SU-DHL-6 (cell line): ENCODE data around the gene KIAA0586.
"Not testable (repeated sequence)": the region's sequence is repeated elsewhere in the genome, so short reads cannot be mapped to it uniquely, and the experiment has no call there.

Source experiments
- H2AFZ ChIP-seq: fragments of 200-600 bp; sonication (generic); 2 replicates; pipeline ENCODE4 v1.6.1; 2014; ENCODE audit warnings: low read depth, mild to moderate bottlenecking, moderate library complexity, mixed read lengths, antibody characterized with exemption, low read length; ENCODE audit not compliant: severe bottlenecking
- H3F3A ChIP-seq: fragments of 200-600 bp; shearing (Covaris generic); 2 replicates; pipeline ENCODE4 v1.6.0; 2016; ENCODE audit warnings: antibody characterized with exemption, mild to moderate bottlenecking; ENCODE audit not compliant: insufficient read depth
- H3K27ac ChIP-seq: fragments of 200-600 bp; sonication (generic); 2 replicates; pipeline ENCODE4 v1.5.1; 2016; ENCODE audit warnings: low read depth, mild to moderate bottlenecking, low read length, moderate library complexity, mixed read lengths
- H3K27me3 ChIP-seq: fragments of 200-600 bp; sonication (generic), shearing (Covaris generic); 2 replicates; pipeline ENCODE4 v1.6.0; 2014; ENCODE audit warnings: mild to moderate bottlenecking, low read length
- H3K36me3 ChIP-seq: fragments of 200-600 bp; sonication (generic); 2 replicates; pipeline ENCODE4 v1.6.1; 2014; ENCODE audit warnings: mild to moderate bottlenecking, low read length, mixed read lengths
- H3K4me2 ChIP-seq: fragments of 300-600, 200-600 bp; shearing (Covaris generic), sonication (generic); 2 replicates; pipeline ENCODE4 v1.6.0; 2014; ENCODE audit warnings: low read length, low read depth, mild to moderate bottlenecking; ENCODE audit not compliant: poor library complexity, severe bottlenecking
- H3K4me3 ChIP-seq: fragments of 200-600 bp; sonication (generic); 2 replicates; pipeline ENCODE4 v1.5.1; 2014; ENCODE audit warnings: antibody characterized with exemption, low read length, mild to moderate bottlenecking, mixed read lengths; ENCODE audit not compliant: insufficient read depth, poor library complexity, severe bottlenecking
- H3K79me2 ChIP-seq: fragments of 200-600 bp; sonication (generic); 2 replicates; pipeline ENCODE4 v1.6.1; 2014; ENCODE audit warnings: mild to moderate bottlenecking, low read length, moderate library complexity; ENCODE audit not compliant: insufficient read depth
- H3K9ac ChIP-seq: fragments of 200-600 bp; sonication (generic); 2 replicates; pipeline ENCODE4 v1.7.0; 2014; ENCODE audit warnings: mild to moderate bottlenecking, low read length
- H3K9me2 ChIP-seq: fragments of 200-600 bp; sonication (generic); replicated peaks from 2 replicates; pipeline ENCODE4 v1.6.1; 2014; ENCODE audit warnings: low read length; ENCODE audit not compliant: insufficient read depth
- H3K9me3 ChIP-seq: fragments of 200-600 bp; sonication (generic); 2 replicates; pipeline ENCODE4 v1.6.1; 2014; ENCODE audit warnings: low read length, mixed read lengths; ENCODE audit not compliant: insufficient read depth
- H4K20me1 ChIP-seq: fragments of 200-600 bp; sonication (generic); 2 replicates; pipeline ENCODE4 v1.6.1; 2014; ENCODE audit warnings: low read depth, mild to moderate bottlenecking, antibody characterized with exemption, low read length, moderate library complexity, mixed read lengths
- CTCF ChIP-seq: fragments of 200-600 bp; sonication (generic); IDR thresholded peaks from one replicate; pipeline ENCODE4 v1.5.1; 2017; ENCODE audit warnings: antibody characterized with exemption, mild to moderate bottlenecking, low read length, moderate library complexity; ENCODE audit not compliant: insufficient read depth, poor library complexity, severe bottlenecking
- EZH2phosphoT487 ChIP-seq: fragments of 200-600 bp; sonication (generic), shearing (Covaris generic); conservative IDR thresholded peaks from 2 replicates; pipeline ENCODE4 v1.6.1; 2018; ENCODE audit warnings: mild to moderate bottlenecking, antibody characterized with exemption, low read length, moderate library complexity, mixed read lengths

The KIAA0586 gene

GRCh38 chr14:58572863-58573262 lies 145.3 kb downstream of the KIAA0586 start:
- Histone ChIP-seq H3K27me3 (no peaks in the 10 kb centered on the region), H3K27ac (no peak overlapping the region), H3K4me2 (no peak overlapping the region), H3K9me2 (no peaks in the 10 kb centered on the region), H3F3A (no peaks in the 10 kb centered on the region), H3K4me3 (no peak overlapping the region), H3K9ac (no peak overlapping the region), H3K9me3 (no peaks in the 10 kb centered on the region), H3K79me2 (no peaks in the 10 kb centered on the region), H2AFZ (no peak overlapping the region), H3K36me3 (no peaks in the 10 kb centered on the region), H4K20me1 (no peaks in the 10 kb centered on the region)
- no peak for TF ChIP-seq EZH2phosphoT487
- TF ChIP-seq CTCF = no peak

DNA sequence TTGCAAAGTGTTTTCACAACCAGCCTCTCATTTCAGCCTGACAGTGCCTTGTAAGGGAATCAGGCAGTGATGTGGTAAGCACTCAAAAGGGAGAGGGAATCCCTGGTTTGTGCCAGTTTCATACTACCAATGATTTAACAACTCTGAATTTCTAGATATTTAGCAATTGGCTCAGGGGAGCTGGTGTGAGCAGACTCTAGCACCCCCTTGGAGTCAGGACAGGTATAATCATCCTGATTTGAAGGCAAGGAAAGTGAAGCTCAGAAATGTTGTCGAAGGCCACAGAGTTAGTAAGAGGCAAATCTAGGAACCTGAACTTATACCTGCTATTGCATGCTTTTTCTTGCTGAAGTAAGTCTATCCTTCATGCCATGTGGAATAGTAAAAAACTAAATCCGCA lies 147.1 kb downstream of the KIAA0586 start:
- no peak overlapping the region for H2AFZ ChIP-seq
- no peak overlapping the region for H3K4me3 ChIP-seq
- no peaks in the 10 kb centered on the region for H3K36me3 ChIP-seq
- no peaks in the 10 kb centered on the region for H3K9me2 ChIP-seq
- H3K4me2 ChIP-seq = no peak overlapping the region
- no peak overlapping the region for H3K9ac ChIP-seq
- no peaks in the 10 kb centered on the region for H3F3A ChIP-seq
- no peaks in the 10 kb centered on the region for H4K20me1 ChIP-seq
- H3K9me3 ChIP-seq = no peaks in the 10 kb centered on the region
- TF ChIP-seq CTCF (no peak), EZH2phosphoT487 (no peak)
- no peaks in the 10 kb centered on the region for H3K79me2 ChIP-seq
- H3K27ac ChIP-seq = no peak overlapping the region
- H3K27me3 ChIP-seq = no peaks in the 10 kb centered on the region

DNA sequence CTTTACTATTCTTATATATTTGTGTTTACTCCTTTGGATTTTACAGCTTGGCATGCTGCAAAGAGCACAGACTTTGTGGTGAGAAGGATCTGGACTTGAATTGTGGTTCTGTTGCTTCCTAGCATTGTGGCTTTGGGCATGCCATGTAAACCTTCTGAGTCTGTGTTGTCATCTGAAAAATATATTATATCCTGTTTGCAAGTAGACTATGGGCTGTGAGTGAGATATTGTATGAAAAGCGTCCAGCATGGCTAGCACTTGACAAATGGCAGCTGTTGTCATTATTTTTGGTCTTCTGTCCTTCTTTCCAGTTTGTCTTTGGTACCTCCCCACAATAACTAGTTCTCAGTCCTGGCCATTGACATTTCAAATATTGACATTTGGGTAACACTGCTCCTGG lies 148.4 kb downstream of the KIAA0586 start:
- no peaks in the 10 kb centered on the region for H4K20me1 ChIP-seq
- H3K9me2 ChIP-seq = no peaks in the 10 kb centered on the region
- no peaks in the 10 kb centered on the region for H3K36me3 ChIP-seq
- H3K27me3 ChIP-seq = no peaks in the 10 kb centered on the region
- no peak overlapping the region for H2AFZ ChIP-seq
- H3K9me3 ChIP-seq = no peaks in the 10 kb centered on the region
- H3K4me2 ChIP-seq = no peak overlapping the region
- no peak for TF ChIP-seq CTCF
- TF ChIP-seq EZH2phosphoT487 = no peak
- H3K79me2 ChIP-seq = no peaks in the 10 kb centered on the region
- no peak overlapping the region for H3K27ac ChIP-seq
- H3K4me3 ChIP-seq = no peak overlapping the region
- no peaks in the 10 kb centered on the region for H3F3A ChIP-seq
- H3K9ac ChIP-seq = no peak overlapping the region

DNA sequence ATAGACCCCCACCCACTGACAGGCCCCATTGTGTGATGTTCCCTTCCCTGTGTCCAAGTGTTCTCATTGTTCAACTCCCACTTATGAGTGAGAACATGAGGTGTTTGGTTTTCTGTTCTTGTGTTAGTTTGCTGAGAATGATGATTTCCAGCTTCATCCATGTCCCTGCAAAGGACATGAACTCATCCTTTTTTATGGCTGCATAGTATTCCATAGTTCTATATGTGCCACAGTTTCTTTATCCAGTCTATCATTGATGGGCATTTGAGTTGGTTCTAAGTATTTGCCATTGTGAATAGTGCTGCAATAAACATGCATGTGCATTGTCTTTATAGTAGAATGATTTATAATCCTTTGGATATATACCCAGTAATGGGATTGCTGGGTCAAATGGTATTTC lies 152.5 kb downstream of the KIAA0586 start:
- not testable (repeated sequence) for H3K9ac ChIP-seq, H3K36me3 ChIP-seq

DNA sequence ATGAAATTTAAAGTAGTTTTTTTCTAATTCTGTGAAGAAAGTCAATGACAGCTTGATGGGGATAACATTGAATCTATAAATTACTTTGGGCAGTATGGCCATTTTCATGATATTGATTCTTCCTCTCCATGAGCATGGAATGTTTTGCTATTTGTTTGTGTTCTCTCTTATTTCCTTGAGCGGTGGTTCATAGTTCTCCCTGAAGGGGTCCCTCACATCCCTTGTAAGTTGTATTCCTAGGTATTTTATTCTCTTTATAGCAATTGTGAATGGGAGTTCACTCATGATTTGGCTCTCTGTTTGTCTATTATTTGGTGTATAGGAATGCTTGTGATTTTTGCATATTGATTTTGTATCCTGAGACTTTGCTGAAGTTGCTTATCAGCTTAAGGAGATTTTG lies 153.9 kb downstream of the KIAA0586 start:
- H3K4me3 ChIP-seq, H3K4me2 ChIP-seq, H4K20me1 ChIP-seq, H3K9me3 ChIP-seq, H3K79me2 ChIP-seq, H3F3A ChIP-seq, H3K9ac ChIP-seq, H2AFZ ChIP-seq, H3K36me3 ChIP-seq, H3K27ac ChIP-seq, H3K9me2 ChIP-seq, H3K27me3 ChIP-seq: not testable (repeated sequence)

More for the DNA sequence above, 152.5 kb downstream of the KIAA0586 start:
- H3K27ac ChIP-seq, H3K27me3 ChIP-seq, H3K4me3 ChIP-seq, H3K79me2 ChIP-seq, H2AFZ ChIP-seq, H4K20me1 ChIP-seq, H3K9me2 ChIP-seq, H3K9me3 ChIP-seq, H3F3A ChIP-seq, H3K4me2 ChIP-seq: not testable (repeated sequence)
